Stimulated activated CD8-positive, alpha-beta memory T cell treated with anti-CD3 and anti-CD28 coated beads, Interleukin-15, amount 100 ng/mL, for 24 hours (primary cell): Measurements from ENCODE around the gene S100A10.

Experiments used
- DNase-seq: peaks from one replicate; pipeline ENCODE4 v3.0.0-alpha.2; 2020; ENCODE audit warnings: low read depth

S100A10 gene

DNA sequence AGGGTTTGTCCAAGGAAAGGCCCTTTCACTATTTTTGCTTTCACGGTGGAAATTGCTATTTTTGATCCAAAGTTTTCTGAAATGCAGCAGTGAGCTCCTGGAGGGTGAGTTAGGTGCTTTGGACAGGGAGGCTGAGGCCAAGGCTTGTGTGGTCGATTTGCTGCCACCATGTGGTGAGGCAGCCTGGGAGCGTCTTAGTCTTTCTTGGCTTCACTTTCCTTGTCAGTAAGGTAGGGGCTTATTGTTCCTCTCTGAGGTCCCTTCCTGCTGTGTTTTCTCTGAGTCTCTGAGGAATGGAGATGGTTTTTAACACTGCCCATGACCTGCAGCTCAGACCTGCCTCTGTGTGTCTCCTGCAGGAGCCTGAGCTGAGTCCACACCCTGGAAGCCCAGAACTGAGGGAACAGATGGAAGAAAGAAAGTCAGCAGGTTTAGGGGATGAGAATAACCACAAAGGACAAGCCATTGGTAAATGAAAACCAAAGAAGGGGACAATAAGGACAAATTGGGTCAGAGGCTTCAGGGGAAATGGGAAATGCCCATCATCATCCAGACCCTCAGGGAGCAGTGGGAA lies 20.1 kb upstream of the S100A10 start:
- no peak for DNase-seq

DNA sequence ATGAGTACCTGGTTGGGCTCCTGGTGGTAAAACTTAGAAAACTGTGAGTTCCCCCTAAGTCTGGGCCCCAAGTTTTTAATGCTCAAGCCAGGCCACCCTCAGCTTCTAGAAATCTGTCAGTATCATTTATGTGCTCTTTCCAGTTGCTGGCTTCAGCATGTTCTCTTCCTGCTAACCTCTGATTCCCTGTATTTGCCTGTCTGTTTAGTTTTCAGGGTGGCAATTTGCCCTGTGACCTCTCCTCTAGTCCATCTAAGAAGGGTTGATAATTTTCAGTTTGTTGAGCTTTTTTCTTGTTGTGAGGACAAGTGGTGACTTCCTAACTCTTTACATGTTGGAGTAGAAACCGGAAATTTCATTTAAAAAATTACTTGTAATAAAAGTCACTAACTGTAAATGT lies 16.0 kb upstream of the S100A10 start:
- no peak for DNase-seq

DNA sequence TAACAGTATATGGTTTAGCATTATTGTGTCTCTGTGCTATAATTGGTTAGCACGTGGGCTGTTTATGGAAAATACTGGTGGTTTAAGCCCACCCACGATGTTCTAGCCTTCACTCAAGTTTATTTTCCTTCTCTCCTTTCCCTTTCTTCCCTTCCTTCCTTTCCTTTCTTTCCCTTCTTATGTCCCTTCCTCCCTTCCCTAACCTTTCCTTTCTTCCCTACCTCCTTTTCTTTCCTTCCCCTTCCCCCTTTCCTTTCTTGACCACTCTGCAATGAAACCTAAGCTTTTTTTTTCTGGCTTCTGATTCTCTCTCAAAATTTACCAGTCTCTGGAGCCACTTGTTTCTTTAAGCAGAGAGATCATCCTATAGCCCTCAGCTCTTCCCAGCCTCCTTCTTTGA lies 13.4 kb upstream of the S100A10 start:
- no peak for DNase-seq

DNA sequence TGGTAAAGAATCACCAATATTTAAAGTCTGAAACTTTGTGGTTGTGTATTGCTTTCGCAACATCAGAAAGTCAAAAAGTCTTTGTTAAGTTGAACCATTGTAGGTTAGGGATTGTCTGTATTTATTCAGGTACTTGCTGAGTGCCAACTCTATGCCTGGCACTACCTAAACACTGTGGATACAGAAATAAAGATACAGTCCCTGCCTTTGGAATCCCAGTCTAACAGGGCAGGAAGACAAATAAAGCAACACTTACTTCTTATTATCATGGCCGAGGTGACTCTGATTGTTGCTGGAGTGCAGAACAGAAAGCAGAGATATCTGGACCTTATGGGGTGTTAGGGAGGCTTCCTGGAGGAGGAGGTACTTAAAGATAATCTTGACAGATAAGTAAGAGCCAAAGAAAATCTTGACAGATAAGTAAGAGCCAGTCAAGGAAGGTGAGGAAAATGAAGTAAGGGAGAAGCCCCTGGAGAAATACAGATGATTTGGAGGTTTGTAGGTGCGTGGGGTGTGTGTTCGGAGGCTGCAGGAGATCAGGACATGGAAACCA lies 11.8 kb upstream of the S100A10 start:
- no peak for DNase-seq

DNA sequence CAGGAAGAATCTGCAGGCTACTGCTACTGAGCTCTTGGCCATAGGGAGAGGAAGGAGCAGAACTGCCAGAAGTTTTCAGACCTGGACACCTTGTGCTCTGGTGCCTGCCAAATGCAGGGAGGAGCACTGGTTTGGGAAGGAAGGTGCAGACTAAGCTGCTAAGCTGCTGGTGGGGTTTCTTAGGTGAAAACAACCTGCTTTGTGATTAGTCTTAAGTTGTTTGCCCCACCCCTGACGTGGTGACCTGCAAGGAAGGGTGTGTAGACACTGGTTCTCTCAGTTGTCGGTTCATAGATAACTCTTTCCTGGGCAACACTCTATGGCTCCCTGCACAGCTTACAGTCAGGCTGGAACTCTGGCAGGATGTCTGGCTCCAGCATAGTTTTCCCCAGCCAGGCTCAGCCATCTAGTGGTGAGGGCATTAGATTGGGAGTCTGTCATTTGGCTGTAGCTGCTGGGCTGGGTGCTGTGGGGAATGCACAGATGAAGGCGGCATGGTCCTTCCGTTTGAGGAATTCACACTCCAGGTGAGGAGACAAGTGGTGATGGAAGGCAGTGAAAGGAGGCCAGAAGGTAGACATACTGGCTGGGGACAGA lies 10.3 kb upstream of the S100A10 start:
- no peak for DNase-seq

DNA sequence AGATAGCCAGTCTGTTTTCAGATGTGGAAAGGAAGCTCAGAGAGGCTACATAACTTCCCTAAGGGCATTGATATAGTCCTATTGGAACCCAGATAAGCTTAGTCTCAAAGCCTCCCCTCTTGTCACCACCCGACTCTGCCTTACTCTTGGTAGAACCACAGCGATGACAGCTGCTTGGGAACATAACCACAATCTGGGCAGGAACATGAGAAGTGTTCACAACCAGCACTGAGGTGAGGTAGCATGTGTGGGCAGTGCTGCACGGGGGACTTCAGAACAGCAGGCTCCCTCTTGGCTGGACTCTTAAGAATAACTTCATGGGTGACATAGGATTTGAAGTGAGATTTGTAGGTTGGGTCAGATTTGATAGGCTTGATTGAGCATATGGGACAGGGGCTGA lies 9.3 kb upstream of the S100A10 start:
- DNase-seq, result no peak

DNA sequence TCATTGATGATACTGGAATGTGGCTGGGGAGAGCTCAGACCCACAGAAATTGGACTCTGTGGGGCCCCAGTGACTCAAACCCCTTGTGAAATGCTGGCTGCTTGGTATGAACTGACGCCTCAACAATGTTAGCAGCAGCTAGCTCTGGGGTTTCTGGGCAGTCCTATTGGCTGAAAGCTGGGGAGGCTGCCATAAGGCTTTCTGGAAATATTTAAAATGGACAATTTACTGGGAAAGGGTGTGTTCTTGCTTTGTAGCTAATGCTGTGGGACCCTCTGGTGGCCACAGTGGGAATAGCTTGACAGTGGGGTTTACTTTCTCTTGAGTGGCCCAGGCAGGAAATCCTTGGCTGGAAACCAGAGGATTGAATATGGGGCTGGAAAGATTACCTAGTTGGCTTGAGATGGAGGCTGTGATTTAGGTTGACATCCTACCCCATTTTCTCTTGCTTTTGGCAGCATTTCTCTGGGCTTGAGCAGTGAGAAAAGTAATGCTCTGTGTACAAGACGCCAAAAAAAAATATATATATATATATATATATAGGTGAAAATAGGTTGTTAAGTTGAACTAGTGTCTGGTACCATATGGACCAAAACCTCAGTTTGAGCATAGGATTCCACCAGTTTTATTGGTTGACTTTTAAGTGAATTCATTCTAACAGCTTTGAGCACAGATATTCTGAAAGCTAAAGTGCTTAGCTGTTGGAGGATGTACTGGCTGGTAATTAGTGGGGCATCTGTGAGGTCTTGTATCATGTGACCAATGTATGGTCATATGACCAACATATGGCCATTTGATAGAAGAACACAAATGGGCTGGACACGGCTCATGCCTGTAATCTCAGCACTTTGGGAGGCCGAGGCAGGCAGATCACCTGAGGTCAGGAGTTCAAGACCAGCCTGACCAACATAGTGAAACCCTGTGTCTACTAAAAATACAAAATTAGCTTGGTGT lies 8.2 kb upstream of the S100A10 start:
- peak; percentile 28 for DNase-seq

DNA sequence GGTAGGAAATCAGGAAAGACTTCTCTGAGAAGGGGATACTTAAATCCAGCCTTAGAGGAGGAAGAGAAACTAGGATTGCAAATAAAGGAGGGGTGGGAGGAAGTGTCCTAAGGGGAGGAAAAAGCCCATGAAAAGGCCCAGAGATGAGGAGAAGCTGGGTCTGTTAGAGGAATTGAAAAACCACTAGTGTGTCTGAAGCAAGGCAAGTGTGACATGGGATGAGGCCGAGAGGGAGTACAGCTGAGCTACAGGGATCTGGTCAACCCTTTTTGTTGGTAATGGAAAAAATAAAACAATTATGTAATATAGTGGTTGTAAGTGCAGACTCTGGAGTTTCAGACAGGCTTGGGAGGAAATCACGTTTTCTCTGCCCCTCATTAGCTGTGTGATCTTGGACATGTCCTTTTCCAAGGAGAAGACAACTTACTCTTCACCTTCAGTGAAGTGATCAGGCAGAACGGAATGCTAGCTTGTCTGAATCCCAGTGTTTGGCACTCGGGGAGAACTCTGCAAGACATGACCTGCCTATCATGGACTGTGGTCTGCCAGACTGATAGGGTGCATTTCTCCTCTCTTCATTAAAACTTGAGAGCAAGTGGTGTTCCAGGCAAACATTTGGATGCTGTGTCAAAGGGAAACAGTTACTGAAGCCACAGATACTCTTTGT lies 7.4 kb upstream of the S100A10 start:
- no peak for DNase-seq

DNA sequence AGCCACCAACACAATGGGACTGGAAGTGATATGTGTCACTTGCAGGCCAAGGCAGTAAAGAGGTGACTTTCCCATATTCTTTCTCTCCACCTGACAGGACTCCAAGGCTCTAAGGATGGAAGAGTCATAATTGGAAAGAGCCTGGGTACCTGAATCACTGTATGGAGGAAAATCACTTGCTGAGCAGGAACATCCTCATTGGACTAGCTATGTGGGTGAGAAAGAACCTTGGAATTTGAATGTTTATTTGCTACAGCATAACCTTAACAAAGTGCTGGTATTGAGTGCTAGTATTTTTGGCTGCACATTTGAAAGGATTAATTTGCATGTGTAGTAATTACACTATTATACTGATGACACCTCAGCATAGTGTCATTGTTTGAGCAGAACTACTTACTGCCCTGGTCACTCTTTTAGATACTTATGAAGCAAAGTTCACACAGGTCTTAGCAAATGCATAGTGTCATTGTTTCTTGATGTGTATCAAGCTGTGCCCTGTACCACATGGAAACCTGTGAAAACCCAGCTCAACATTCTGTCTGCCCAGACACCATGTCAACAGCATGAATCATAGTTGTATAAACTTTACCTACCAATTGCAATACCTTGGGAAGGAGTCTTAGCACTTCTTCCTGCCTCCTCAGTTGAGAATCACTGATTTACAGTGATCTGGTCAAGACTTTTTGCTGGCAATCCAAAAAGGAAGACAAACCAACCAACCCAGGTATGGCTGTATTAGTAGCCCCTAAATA lies 5.1 kb upstream of the S100A10 start:
- no peak for DNase-seq

DNA sequence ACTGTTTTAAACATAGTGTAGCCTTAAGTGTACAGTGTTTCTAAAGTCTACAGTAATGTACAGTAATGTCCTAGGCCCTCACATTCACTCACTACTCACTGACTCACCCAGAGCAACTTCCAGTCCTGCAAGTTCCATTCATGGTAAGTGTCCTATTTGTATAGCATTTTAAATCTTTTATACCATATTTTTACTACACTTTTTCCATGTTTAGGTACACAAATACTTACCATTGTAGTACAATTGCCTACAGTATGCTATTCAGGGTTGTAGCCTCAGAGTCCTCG lies 3.6 kb upstream of the S100A10 start:
- DNase-seq, result no peak

DNA sequence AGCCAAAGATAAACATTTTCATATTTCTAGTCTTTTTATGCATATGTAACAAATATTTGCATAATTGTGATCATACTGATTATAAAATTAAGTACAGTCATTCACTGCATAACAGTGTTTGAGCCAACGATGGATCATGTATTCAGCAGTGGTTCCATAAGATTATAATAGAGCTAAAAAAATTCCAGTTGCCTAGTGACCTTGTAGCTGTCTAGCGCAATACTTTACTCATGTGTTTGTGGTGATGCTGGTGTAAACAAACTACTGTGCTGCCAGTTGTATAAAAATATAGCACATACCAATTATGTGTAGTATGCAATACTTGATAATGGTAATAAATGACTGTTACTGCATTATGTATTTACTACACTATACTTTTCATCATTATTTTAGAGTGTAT lies 2.1 kb upstream of the S100A10 start:
- DNase-seq, result no peak

DNA sequence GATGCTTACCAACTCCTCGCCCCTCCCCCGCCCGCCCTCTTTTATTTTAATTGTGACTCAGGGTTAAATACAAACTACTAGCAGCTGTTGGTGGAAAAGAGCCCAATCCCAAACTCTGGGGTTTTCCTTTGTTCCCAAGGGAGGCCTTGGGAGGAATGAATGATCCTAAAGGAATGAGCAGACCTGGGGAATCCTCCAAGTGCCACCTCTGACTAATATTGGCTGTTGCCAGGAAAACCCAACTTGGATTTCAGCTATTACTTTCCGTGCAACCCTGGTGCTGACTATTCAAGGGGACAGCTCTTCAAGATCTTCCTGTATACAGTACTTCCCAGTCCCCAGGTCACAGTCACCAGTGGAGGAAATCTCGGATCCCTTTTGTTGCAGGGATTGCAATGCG lies 1.3 kb upstream of the S100A10 start:
- DNase-seq, result no peak

DNA sequence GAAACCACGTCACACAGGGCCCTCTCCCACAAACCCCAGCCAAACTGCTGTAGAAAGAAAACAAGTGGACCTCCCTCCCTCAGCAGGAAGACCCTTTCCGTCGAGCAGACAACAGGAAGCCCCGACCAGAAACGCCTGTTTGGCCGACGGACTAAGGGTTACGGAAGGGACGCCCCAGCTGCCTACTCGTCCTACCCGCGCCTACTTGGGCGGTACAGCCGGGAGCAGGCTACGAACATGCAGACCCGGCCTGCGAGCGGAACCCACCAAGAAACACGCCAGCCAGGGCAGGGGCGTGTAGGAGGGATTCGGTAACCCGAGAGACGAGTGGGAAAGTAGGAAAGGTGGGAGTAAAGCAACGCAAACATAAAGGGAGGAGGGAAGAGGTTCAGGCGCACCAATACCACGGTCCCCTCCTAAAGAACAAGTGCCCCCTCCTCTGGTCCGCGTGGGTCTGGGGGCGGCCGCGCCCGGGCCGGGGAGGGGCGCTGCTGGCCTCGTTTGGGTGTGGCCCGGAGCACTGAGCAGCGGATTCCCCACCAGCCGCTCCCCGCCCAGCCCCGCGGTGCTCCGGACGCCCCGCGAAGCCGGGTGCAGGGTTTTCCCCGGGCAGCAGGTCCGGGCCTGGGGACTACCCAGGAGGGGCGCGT lies 450 bp downstream of the S100A10 start:
- no peak for DNase-seq

DNA sequence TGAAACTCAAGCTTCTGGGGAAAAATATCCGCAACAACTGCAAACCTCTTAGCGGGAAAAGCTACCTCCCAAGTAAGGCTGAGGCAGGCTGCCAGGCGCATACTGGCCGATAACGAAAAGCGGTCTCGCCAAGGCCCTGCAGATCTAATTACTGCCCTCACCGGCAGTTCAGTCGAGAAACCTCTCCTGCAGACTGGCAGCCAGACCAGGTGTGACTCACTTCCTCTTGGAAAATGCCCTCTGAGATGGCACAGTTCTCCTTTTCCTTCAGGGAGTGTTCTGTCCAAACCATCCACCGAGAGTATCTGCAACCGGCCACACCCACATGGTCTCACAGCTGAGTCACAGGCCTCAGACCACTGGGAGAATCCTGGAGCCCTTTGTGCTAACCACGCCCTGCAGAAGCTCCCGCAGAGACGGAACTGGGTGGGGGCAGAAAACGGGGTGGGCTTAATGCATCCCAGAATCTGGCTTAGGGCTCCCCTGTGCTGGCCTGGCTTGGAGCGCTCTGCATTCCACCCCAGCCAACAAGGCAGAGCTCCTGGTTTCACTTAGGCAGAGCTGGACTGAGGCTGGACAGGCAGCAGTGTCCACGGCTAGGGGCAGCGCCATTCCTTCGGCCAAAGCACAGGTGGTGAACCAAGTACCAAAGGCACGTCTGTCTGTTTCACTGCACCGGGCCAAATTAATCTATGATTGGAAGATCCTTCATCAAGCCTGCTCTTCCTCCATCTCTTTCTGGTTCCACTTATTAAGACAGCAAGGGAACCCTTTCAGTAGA lies 1.2 kb downstream of the S100A10 start:
- no peak for DNase-seq

DNA sequence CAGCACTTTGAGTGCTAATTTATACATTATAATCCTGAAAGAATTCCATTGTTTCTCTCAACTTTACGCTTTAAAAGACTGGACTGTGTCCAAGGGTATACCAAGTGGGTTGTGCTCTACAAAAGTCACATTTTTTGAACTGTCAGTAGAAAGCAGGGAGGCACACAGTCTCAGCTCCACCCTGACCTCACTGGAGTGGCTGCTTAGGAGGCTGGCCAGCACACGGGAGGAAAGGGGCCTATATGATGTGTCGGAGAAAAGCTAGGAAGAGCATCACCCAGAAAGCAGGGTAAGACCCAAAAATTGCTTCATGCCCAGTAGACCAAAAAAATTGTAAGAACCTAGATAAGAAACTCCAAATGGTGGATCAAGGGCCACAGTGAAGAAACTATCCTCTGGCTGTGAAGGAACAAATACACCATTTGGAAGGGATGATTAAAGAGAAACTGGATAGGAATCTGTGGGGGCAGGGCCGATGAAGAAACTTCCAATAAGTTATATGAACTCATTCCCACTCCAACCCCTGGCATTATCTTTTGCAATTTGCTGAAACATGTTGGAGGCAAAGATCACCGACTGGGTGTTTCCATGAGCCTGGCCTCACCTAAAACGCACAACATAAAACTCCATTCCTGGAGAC lies 1.9 kb downstream of the S100A10 start:
- DNase-seq, result no peak

DNA sequence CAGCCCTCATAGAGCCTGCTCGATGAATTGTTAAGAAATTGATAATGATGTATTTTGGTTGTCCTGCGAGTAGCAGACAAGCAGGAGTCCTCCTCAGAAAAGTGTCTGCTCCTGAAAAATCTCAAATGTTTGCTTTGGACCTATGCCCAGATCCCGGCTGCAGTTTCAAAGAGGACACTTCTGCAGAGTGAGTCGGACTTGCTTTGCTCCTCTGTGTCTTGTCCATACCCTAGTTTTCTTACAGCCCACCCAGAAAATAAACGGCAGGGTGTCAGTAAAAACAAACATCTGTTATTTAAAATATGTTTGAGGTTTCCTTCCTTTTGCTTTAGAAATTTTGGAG lies 2.8 kb downstream of the S100A10 start:
- DNase-seq, result no peak

DNA sequence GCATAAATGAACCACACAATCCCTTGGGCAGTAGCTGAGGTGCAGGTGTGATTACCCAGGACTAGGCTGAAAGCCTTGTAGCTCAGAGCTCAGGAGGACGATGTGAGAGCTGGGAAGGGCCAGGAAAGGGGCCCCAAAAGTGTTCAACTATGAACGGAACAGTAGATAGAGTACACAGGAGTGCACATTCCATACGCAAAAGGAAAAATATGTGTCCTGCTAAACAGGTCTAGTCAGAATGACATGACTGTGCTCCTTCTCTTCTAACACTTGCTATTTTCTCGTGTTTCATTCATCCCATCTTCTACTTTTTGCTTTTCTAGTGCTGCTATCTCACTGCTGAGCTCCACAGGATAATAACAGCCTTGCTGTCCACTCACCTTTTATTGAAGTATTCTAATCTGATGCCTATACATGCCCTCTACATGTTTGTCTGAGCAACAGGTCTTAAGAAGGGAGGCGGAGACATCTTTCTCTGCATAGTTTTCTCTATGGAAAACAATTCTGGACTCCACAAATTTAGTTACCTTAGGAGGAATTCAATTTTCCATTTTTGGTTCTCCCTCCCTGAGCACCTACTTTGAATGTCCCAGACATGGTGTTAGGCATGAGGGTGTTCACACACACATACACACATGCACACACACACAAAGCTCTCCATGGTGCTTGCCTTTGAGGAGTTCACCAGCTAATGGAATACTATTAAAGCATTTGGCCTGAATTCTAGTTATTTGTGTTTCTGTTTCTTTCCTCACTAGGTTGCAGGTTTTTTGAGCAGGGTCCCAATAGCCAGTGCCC lies 3.4 kb downstream of the S100A10 start:
- DNase-seq, result no peak

DNA sequence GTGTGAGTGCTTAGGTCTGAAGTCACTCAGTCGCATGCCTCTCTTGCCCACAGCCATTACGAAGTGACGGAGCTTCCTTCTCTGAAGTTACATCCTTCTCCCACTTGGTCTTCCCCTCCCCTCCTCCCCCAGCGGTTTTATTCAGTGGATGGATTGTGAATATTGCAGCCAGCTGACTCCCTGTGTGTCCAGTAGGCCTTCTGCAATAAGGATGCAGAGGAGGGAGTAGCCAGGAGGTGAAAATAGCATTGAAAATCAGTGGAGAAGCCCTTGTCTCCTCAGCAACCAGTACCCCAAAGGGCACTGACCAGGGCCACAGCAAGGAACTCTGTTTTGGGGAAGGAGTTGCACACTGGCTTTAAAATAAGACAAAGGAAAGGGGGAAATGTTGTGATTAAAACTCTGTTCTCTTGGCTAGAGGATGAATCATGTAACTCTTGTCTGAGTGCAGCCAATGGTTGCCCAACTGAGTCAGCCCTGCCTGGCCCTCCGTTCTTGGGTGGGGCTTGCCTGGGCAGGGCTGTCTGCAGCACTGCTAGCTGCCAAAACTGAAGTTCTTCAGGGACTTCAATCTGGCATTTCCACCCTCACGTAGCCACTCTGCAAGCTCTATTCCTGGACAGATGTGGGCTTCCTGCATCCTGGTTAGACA lies 4.3 kb downstream of the S100A10 start:
- no peak for DNase-seq

DNA sequence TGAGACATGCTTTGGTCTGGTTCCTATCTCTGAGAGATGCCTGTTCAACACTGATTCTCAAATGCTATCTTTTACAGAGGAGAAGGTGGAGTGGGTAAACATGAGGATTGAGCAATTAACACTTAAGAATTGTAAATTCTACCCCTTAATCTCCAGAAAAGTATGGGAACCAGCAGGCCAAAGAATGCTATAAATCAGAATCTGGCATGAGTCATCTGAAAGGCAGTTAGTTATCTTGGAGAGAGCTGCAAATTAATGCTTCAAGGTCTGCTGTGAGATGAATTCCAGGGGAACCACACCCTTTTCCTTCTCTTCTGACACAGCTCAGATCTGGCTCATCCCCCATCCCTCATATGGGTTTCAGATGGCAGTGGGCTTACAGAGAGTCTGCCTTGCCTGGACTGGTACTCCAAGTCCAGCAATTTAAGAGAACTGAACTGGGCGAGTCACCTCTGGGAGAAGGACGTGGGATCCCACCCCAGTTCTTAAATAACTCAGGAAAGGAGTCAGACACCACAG lies 5.2 kb downstream of the S100A10 start:
- DNase-seq, result no peak
